Measurements from ENCODE around the gene EEFSEC.

DNA sequence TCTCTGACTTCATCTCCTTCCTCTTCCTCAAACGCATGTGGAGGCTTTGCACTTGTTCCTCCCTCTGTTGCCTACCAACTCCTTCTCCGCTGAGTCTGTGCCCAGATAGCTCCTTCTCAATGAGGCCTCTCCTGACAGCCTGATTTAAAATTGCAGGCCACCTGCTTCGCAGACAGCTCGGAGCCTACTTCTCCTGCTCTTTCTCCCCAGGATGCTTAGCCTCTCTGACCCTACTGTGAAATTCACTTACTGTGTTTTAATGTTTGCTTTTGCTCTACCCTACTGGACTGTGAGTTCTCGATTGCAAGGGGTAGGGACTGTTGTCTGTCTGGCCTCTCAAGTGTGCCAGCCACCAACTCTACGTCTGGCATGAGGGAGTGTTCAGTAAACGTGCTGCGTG lies 83.4 kb downstream of the EEFSEC start:
- TF ChIP-seq, protein P1, sequence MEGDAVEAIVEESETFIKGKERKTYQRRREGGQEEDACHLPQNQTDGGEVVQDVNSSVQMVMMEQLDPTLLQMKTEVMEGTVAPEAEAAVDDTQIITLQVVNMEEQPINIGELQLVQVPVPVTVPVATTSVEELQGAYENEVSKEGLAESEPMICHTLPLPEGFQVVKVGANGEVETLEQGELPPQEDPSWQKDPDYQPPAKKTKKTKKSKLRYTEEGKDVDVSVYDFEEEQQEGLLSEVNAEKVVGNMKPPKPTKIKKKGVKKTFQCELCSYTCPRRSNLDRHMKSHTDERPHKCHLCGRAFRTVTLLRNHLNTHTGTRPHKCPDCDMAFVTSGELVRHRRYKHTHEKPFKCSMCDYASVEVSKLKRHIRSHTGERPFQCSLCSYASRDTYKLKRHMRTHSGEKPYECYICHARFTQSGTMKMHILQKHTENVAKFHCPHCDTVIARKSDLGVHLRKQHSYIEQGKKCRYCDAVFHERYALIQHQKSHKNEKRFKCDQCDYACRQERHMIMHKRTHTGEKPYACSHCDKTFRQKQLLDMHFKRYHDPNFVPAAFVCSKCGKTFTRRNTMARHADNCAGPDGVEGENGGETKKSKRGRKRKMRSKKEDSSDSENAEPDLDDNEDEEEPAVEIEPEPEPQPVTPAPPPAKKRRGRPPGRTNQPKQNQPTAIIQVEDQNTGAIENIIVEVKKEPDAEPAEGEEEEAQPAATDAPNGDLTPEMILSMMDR (IDR thresholded peaks at IDR 0.05 in 8 of 11, conservative IDR thresholded peaks at IDR 0.05 in 3 of 11) = no peak
- TF ChIP-seq POLR2AphosphoS5 (IDR thresholded peaks at IDR 0.05) (no peak), POLR2A (IDR thresholded peaks at IDR 0.05) (no peak)
